DMS53 treated with DMSO at 0.1 percent for 48 hours (cell line): Measurements from ENCODE around the gene CCDC117.

Experiments used
- DNase-seq: peaks from one replicate; lab custom pipeline; 2025; ENCODE audit not compliant: unreplicated experiment; lab: John Stamatoyannopoulos, UW

Gene CCDC117

DNA sequence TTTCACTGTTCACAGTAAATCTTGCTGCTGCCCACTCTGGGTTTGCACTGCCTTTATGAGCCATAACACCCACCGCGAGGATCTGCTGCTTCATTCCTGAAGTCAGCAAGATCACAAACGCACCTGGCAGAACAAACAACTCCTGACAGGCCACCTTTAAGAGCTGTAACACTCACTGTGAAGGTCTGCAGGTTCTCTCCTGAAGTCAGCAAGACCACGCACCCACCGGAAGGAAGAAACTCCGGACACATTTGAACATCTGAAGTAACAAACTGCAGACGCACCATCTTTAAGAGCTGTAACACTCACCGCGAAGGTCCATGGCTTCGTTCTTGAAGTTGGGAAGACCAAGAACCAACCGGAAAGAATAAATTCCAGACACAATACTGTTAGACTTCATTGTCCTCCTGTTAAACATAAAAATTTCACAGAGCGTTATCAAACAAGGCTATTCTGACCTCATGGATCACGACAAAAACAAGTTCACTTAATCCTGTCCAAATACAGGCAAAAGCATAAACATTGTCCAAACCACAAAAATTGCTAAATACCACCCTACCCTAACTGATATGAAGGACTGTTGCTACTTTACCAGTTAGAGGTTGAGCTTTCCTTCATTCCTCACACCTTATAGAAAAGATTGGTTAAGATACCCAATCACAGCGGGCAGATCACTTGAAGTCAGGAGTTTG, 3.0 kb upstream of the CCDC117 start:
- DNase-seq = no peak

GRCh38 chr22:28771195-28771791, 1.2 kb upstream of the CCDC117 start:
- DNase-seq = no peak

- no peak for DNase-seq
These were observed 969 bp downstream of the CCDC117 start for GRCh38 chr22:28773461-28773867.

DNA sequence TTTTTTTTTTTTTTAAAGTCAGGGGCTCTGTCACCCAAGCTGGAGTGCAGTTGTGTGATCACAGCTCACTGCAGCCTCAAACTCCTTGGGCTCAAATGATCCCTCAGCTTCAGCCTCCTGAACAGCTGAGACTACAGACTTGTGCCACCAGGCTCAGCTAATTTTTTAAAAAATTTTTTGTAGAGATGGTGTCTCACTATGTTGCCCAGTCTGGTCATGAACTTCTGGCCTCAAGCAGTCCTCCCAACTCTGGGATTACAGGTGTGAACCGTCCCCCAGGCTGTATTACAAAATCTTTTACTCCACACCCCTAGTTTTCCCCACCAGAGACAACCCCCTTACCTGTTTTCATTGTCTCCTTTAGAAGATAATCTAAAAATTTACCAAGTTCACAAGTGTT, 1.9 kb downstream of the CCDC117 start:
- no peak for DNase-seq

DNA sequence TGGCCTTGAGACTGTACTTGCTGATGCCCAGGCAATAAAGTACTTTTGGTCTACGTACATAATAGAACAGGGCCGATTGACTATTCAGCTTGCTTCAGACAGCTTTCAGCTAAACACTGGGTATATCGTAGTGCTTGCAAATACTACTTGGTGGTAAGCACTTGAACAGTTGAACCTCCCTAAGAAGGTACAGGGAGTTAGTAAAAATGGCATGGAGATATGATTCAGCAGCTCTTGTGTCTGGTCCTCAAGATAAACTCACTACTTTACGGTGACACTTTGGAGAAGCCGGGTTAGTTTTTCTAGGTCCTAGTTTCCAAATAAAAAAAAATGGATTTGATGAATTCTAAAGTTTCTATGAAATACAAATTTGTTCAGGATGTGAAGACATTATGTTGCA, 7.3 kb downstream of the CCDC117 start:
- no peak for DNase-seq

DNA sequence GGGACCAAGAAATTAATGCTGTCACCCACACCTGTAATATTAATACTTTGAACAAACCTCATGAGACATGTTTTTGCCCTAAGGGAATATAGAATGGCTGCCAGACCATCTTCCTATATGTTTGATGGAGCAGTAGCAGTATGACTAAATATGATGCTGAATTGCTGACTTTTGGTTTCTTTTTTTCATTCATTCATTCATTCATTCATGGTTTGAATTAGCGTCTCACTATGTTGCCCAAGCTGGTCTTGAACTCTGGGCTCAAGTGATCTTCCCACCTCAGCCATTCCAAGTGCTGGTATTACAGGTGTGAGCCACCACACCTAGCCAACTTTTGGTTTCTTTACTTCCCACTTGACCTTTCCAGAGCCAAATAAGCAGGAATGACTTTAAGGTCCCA, 7.8 kb downstream of the CCDC117 start:
- DNase-seq = no peak

- peak; percentile 54 for DNase-seq
These were observed 11.5 kb downstream of the CCDC117 start for GRCh38 chr22:28783786-28784671.

- DNase-seq = no peak
These were observed 16.1 kb downstream of the CCDC117 start for GRCh38 chr22:28788601-28789000.

DNA sequence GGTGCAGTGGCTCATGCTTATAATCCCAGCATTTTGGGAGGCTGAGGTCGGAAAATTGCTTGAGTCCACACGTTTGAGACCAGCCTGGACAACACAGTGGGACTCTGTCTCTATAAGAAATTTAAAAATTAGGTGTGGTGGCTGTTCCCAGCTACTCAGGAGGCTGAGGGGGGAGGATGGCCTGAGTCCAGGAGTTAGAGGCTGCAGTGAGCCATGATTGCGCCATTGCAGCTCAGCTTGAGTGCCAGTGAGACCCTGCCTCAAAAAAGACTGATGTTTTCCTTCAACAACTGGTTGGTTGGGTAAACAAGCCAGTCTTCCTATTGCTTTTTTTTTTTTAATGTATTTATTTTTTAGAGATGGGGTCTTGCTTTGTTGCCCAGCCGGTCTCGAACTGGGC, 18.6 kb downstream of the CCDC117 start:
- DNase-seq = no peak

GRCh38 chr22:28791841-28792490, 19.5 kb downstream of the CCDC117 start:
- peak; percentile 42 for DNase-seq

GRCh38 chr22:28792491-28793383, 20.2 kb downstream of the CCDC117 start:
- peak; percentile 21 for DNase-seq

- DNase-seq = no peak
These were observed 21.6 kb downstream of the CCDC117 start for GRCh38 chr22:28793976-28794584.

DNA sequence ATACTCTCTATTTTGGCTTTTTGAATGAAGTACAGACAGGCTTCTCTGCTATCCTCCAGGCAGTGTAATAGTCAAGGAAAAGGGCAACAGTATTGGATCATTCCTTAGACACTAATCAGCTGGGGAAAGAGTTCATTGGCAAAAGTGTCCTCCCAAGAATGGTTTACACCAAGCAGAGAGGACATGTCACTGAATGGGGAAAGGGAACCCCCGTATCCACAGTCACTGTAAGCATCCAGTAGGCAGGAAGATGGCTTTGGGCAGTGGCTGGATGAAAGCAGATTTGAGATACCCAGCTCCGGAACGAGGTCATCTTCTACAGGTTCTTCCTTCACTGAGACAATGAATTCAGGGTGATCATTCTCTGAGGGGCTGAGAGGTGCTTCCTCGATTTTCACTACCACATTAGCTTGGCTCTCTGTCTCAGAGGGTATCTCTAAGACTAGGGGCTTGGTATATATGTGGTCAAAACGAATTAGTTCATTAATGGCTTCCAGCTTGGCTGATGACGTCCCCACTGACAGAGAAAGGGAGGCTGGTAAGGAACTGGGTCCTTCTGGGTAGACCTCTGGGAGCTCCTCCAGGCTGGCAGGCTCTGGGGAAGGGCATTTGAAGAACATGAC, 22.7 kb downstream of the CCDC117 start:
- no peak for DNase-seq

DNA sequence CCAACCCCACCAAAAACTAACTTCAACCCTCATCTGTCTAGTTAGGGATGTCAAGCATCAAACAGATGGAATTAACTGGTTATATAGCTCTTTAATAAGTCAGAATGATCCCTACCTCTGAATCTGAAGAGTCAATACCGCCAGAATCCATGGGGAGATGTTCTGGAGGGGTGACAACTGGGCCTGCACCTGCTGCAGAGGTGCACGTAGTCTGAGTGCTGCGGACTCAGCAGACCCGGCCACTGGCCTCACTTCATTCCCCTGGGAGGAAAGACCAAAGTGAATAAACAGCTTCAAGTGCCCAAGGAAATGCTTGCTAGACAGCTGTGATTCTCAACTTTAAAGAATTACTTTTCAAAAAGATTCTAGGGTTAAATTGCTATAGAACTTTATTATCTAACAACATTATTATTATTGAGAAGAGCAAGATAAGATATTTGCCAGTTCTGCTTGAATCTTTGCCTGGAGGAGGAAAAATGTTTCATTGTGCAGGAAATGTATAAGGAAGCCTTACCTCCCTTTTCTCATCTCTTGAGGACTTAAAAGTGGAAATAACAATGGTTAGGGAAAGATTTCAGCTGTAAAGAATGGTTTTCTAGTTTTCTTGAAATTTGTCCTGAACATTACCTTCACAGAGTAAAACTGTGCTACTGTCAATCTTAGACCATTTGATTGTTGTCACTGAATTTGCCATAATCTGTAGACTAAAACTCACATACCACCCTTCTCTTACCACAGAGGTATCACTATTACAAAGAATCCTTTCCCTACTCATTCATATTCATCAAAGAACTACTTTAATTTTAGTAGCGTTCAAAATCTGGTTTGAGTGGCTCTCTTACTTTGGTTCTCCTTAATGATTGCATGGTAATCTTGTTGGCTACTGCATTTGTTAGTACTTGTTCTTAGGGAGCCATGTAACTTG, 23.7 kb downstream of the CCDC117 start:
- DNase-seq = no peak

DNA sequence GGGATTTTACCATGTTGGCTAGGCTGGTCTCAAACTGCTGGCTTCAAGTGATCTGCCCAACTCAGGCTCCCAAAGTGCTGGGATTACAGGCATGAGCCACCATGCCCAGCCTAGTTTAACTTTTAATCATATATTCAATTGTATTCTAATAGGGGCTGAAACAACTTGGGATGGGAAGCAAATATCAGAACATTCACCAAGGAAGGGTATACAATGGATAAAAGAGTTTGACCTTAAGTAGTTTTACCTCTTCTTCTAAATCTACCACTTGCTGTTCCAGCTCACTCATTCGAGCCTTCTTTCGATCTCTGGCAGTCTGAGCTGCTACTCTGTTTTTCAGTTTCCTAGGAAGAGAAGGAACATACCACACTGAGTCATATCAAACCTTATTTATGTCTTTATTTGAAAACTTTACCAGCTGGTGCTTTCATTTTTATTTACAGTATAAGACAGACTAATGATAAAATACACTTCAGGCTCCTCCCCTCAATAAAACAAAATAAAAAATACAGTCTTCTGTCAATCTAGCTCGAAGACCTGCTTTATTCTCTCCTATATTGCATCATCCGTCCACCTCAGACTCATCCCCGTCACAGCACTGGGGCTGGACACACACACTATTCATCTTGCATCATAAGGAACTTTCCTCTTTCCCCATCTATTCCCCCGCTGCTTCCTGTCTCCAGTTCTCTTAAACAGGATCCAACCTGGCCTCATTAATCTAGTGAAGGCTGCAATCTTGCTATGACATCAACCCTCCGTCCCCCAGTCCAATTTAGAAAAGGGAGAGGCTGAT, 26.5 kb downstream of the CCDC117 start:
- no peak for DNase-seq

GRCh38 chr22:28799606-28800307, 27.3 kb downstream of the CCDC117 start:
- DNase-seq = no peak
